IMR-90 (cell line): ENCODE measurements around the gene AP4S1. TPM values are rescaled to one million over a fixed set of nuclear protein-coding genes. Genes with fewer than 3 reads are reported as not detected.

ENCODE experiments used
- ATAC-seq: fragments of 200-7000 bp; cut with Tn5 transposase; 2 replicates; pipeline ENCODE4 v1.9.1; 2020; ENCODE audit warnings: low read depth, mild to moderate bottlenecking, moderate library complexity
- BruUV-seq: library from RNA; stranded (reverse); fragments of 400-500 nt; replicated peaks from 2 replicates; lab custom pipeline; 2021; lab: Mats Ljungman, UMichigan
- CTCF ChIA-PET: fragments of 300-600 bp; formaldehyde crosslinking; extraction: SDS; loops from one replicate; lab custom pipeline; 2021; ENCODE audit warnings: antibody characterized with exemption; lab: Yijun Ruan, JAX
- POLR2A ChIA-PET: fragments of 300-600 bp; sonication (Branson Sonifier 250); formaldehyde crosslinking; loops from one replicate; lab custom pipeline; 2022; ENCODE audit warnings: antibody characterized with exemption; ENCODE audit not compliant: unreplicated experiment; lab: Charles Lee
- DNase-seq: peaks from one replicate; pipeline ENCODE4 v3.0.0; 2013
- H2AFZ ChIP-seq: replicated peaks from 2 replicates; pipeline ENCODE3; 2013; ENCODE audit warnings: low read length, mild to moderate bottlenecking; ENCODE audit not compliant: poor library complexity
- H2AK5ac ChIP-seq: 2 replicates; pipeline ENCODE4 v1.6.1; 2013; ENCODE audit warnings: low read depth, low read length, inconsistent platforms
- H2AK9ac ChIP-seq: replicated peaks from 2 replicates; pipeline ENCODE3; 2013; ENCODE audit warnings: mild to moderate bottlenecking, low read depth, low read length, moderate library complexity; ENCODE audit not compliant: poor library complexity
- H2BK120ac ChIP-seq: 2 replicates; pipeline ENCODE4 v1.6.1; 2013; ENCODE audit warnings: low read depth, low read length, inconsistent platforms
- H2BK15ac ChIP-seq: 3 replicates; pipeline ENCODE4 v1.6.1; 2013; ENCODE audit warnings: low read depth, low read length, inconsistent platforms
- H2BK20ac ChIP-seq: 2 replicates; pipeline ENCODE4 v1.6.1; 2013; ENCODE audit warnings: low read depth, mild to moderate bottlenecking, inconsistent platforms, low read length, moderate library complexity
- H2BK5ac ChIP-seq: 2 replicates; pipeline ENCODE4 v1.6.1; 2013; ENCODE audit warnings: mild to moderate bottlenecking, low read depth, low read length, inconsistent platforms; ENCODE audit not compliant: poor library complexity, severe bottlenecking
- H3K14ac ChIP-seq: replicated peaks from 2 replicates; pipeline ENCODE4 v1.6.1; 2013; ENCODE audit warnings: low read depth, low read length, inconsistent platforms
- H3K18ac ChIP-seq: 2 replicates; pipeline ENCODE4 v1.6.1; 2013; ENCODE audit warnings: low read depth, low read length, control low read depth
- H3K23ac ChIP-seq: 2 replicates; pipeline ENCODE4 v1.6.1; 2013; ENCODE audit warnings: low read depth, low read length, inconsistent platforms
- H3K27ac ChIP-seq: 2 replicates; pipeline ENCODE4 v1.5.1; 2013; ENCODE audit warnings: mild to moderate bottlenecking, control low read depth, low read length; ENCODE audit not compliant: insufficient read depth
- H3K27me3 ChIP-seq: 2 replicates; pipeline ENCODE4 v1.6.1; 2013; ENCODE audit warnings: low read length; ENCODE audit not compliant: control insufficient read depth, insufficient read depth
- H3K36me3 ChIP-seq: 2 replicates; pipeline ENCODE4 v1.6.1; 2013; ENCODE audit warnings: low read length, mixed read lengths; ENCODE audit not compliant: control insufficient read depth, insufficient read depth
- H3K4ac ChIP-seq: 2 replicates; pipeline ENCODE4 v1.6.1; 2013; ENCODE audit warnings: low read depth, low read length, inconsistent platforms
- H3K4me1 ChIP-seq: 2 replicates; pipeline ENCODE4 v1.6.1; 2013; ENCODE audit warnings: low read length, mixed read lengths; ENCODE audit not compliant: control insufficient read depth, insufficient read depth
- H3K4me2 ChIP-seq: 2 replicates; pipeline ENCODE4 v1.6.1; 2013; ENCODE audit warnings: low read depth, mild to moderate bottlenecking, control low read depth, low read length, moderate library complexity
- H3K4me3 ChIP-seq: 2 replicates; pipeline ENCODE4 v1.5.1; 2013; ENCODE audit warnings: low read depth, mild to moderate bottlenecking, control low read depth, low read length, moderate library complexity; ENCODE audit not compliant: insufficient read depth
- H3K56ac ChIP-seq: 2 replicates; pipeline ENCODE4 v1.6.1; 2013; ENCODE audit warnings: low read length, inconsistent platforms; ENCODE audit not compliant: insufficient read depth; ENCODE audit errors: extremely low read depth
- H3K79me1 ChIP-seq, 2 experiments: 2 replicates each; pipeline ENCODE4 v1.6.1; 2013; ENCODE audit warnings: low read length in 2 of 2, inconsistent platforms in 1 of 2, low read depth in 1 of 2
- H3K9ac ChIP-seq: 2 replicates; pipeline ENCODE4 v1.6.1; 2013; ENCODE audit warnings: low read depth, low read length, control low read depth
- H3K9me1 ChIP-seq: 2 replicates; pipeline ENCODE4 v1.6.1; 2013; ENCODE audit warnings: low read length, inconsistent platforms; ENCODE audit not compliant: insufficient read depth
- H3K9me3 ChIP-seq: 2 replicates; pipeline ENCODE4 v1.6.1; 2013; ENCODE audit warnings: low read length; ENCODE audit not compliant: control insufficient read depth, insufficient read depth
- H4K20me1 ChIP-seq: 2 replicates; pipeline ENCODE4 v1.6.1; 2013; ENCODE audit warnings: low read length, inconsistent platforms; ENCODE audit not compliant: insufficient read depth
- H4K5ac ChIP-seq: 2 replicates; pipeline ENCODE4 v1.6.1; 2013; ENCODE audit warnings: mild to moderate bottlenecking, low read depth, low read length, control low read depth
- H4K8ac ChIP-seq, 2 experiments: 2 replicates each; pipeline ENCODE4 v1.6.1; 2013; ENCODE audit warnings: low read depth in 2 of 2, low read length in 2 of 2, control low read depth in 1 of 2, inconsistent platforms in 1 of 2
- H4K91ac ChIP-seq: 2 replicates; pipeline ENCODE4 v1.6.1; 2013; ENCODE audit warnings: low read depth, low read length, inconsistent platforms; ENCODE audit not compliant: insufficient read depth
- RCOR1 ChIP-seq: IDR thresholded peaks from 2 replicates; pipeline ENCODE4 v1.6.1; 2012; ENCODE audit warnings: mild to moderate bottlenecking, low read length, improper control_type of control experiment; ENCODE audit not compliant: insufficient replicate concordance
- WGBS, 2 experiments: methylation state at CpG; one replicate each; pipeline versions ENCODE4 v1.1.5 to v1.1.7; 2013; ENCODE audit warnings: missing lambda C conversion rate in 2 of 2; ENCODE audit not compliant: insufficient read length in 1 of 2; ENCODE audit errors: extremely low coverage in 2 of 2; 5-methylcytosine and 5-hydroxymethylcytosine counted together
- dilution Hi-C: fragments of 300-500 bp; cut with HindIII; formaldehyde crosslinking; loops from one replicate; pipeline ENCODE4 v1.14.3; 2018; ENCODE audit warnings: low sequenced_read_pairs; ENCODE audit not compliant: unreplicated experiment
- in situ Hi-C: fragments of 300-500 bp; cut with MboI; formaldehyde crosslinking; loops from 3 replicates; pipeline ENCODE4 v1.14.3; 2019; ENCODE audit warnings: low sequenced_read_pairs, inconsistent platforms, mixed read lengths
- intact Hi-C: fragments of 100-400 bp; cut with micrococcal nuclease; formaldehyde crosslinking; loops from 2 replicates; pipeline ENCODE4 v1.10.0; 2022
- polyA plus RNA-seq, 3 experiments: library from polyadenylated mRNA; depleted of rRNA; stranded (reverse); fragments of >200 nt; gene quantifications; 2 replicates each; pipeline ENCODE4 v1.2.3, GENCODE V29; 2012; ENCODE audit warnings: low replicate concordance in 1 of 3
- total RNA-seq: library from RNA; depleted of rRNA; stranded (reverse); fragments of >200 nt; gene quantifications from 2 replicates; pipeline ENCODE4 v1.2.3, GENCODE V29; 2012
- TF ChIP-seq, protein P1 (sequence below): conservative IDR thresholded peaks from 2 replicates; pipeline ENCODE4 v1.5.1; 2012; ENCODE audit warnings: mild to moderate bottlenecking, low read depth, low read length, improper control_type of control experiment

The AP4S1 gene
- total and polyA plus RNA-seq, 2 of the 4 experiments (the other 2 are of a cell fraction) = 2.7 to 4.5 TPM

DNA sequence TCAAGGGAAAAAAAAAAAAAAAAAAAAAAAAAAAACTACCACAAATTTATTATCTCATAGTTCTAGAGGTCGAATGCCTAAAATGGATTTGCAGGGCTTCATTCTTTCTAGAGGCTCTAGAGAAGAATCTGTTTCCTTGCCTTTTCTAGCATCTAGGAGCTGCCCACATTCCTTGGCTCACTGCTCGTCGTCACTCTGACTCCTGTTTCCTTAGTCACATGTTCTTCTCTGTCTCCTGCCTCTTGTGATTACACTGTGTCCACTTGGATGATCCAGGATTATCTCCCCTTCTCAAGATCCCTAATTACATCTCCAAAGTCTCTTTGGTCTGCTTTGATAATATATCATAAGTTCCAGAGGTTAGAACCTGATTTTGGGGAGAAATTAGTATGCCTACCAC lies 93.4 kb downstream of the AP4S1 start:
- intact Hi-C loops = no loop called here
- no peak for DNase-seq
- Histone ChIP-seq H3K18ac (no peak overlapping the region), H4K91ac (no peak overlapping the region), H2BK20ac (no peak overlapping the region), H2AK5ac (no peak overlapping the region), H4K20me1 (no peaks in the 10 kb centered on the region), H3K79me1 (peaks cover 12 to 19% of the 10 kb centered on the region in 2 experiments; a peak in 2 of 4 replicates), H2BK120ac (no peak overlapping the region), H3K23ac (no peak overlapping the region), H3K14ac (no peak overlapping the region), H3K56ac (no peak overlapping the region), H2BK15ac (no peak overlapping the region), H4K5ac (no peak overlapping the region), H3K9me3 (no peaks in the 10 kb centered on the region), H2AK9ac (no peak overlapping the region), H4K8ac (no peak overlapping the region), H3K27me3 (no peaks in the 10 kb centered on the region), H3K4me3 (no peak overlapping the region), H2AFZ (no peak overlapping the region), H3K9me1 (peaks cover 3% of the 10 kb centered on the region), H3K4me2 (no peak overlapping the region), H2BK5ac (no peak overlapping the region), H3K4ac (no peak overlapping the region), H3K36me3 (peaks cover 45% of the 10 kb centered on the region), H3K27ac (no peak overlapping the region), H3K4me1 (no peaks in the 10 kb centered on the region), H3K9ac (no peak overlapping the region)
- dilution Hi-C loops = no loop called here
- BruUV-seq = no TSS peak
- ChIA-PET POLR2A (no interaction called here), CTCF (no interaction called here)
- in situ Hi-C loops = no loop called here
- TF ChIP-seq RCOR1 = no peak
- TF ChIP-seq, protein P1, sequence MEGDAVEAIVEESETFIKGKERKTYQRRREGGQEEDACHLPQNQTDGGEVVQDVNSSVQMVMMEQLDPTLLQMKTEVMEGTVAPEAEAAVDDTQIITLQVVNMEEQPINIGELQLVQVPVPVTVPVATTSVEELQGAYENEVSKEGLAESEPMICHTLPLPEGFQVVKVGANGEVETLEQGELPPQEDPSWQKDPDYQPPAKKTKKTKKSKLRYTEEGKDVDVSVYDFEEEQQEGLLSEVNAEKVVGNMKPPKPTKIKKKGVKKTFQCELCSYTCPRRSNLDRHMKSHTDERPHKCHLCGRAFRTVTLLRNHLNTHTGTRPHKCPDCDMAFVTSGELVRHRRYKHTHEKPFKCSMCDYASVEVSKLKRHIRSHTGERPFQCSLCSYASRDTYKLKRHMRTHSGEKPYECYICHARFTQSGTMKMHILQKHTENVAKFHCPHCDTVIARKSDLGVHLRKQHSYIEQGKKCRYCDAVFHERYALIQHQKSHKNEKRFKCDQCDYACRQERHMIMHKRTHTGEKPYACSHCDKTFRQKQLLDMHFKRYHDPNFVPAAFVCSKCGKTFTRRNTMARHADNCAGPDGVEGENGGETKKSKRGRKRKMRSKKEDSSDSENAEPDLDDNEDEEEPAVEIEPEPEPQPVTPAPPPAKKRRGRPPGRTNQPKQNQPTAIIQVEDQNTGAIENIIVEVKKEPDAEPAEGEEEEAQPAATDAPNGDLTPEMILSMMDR = no peak
- no peak for ATAC-seq
- 94% methylated on average over 2 of the region's 3 CpGs; no CpG with 5 or more reads in 1 of the 2 experiments for WGBS, 2 experiments
